Pancreas (tissue), 10 donors: Measurements from ENCODE around the gene DMAC2L. TPM values are rescaled to one million over a fixed set of nuclear protein-coding genes. Genes with fewer than 3 reads are reported as not detected.

Source experiments
- ATAC-seq, 4 donors: fragments of 200-7000 bp; cut with Tn5 transposase; one replicate each; pipeline versions ENCODE4 v1.8.0 to v1.9.1; 2020; ENCODE audit warnings: mild to moderate bottlenecking in 4 of 4, moderate library complexity in 4 of 4
- DNase-seq, 6 donors: peaks; one replicate each; pipeline ENCODE4 v3.0.0-alpha.2; 2020
- FAIRE-seq: peaks from 2 replicates; lab custom pipeline; 2012; peaks lifted over from hg19 to GRCh38; lab: Jason Lieb, UNC
- H3K27ac ChIP-seq, 4 donors: fragments of 200-600 bp; sonication (generic); 1 replicate in 3 of 4; 2 replicates in 1 of 4; pipeline versions ENCODE4 v1.5.0 to v1.8.0; 2020
- H3K27me3 ChIP-seq, 4 donors: fragments of 200-600 bp; one replicate each; pipeline ENCODE4 v1.8.0; 2021
- H3K36me3 ChIP-seq, 3 donors: fragments of 200-600 bp; sonication (generic) in 1 of 3; one replicate each; pipeline versions ENCODE4 v1.5.0 to v1.8.0; 2020 to 2021
- H3K4me1 ChIP-seq, 3 donors: fragments of 200-600 bp; one replicate each; pipeline ENCODE4 v1.8.0; 2021
- H3K4me3 ChIP-seq, 4 donors: fragments of 200-600 bp; sonication (generic) in 2 of 4; one replicate each; pipeline versions ENCODE4 v1.5.0 to v1.8.0; 2020 to 2021
- H3K9me3 ChIP-seq, 4 donors: fragments of 200-600 bp; one replicate each; pipeline ENCODE4 v1.8.0; 2021
- WGBS, 2 donors: extraction: QIAGEN DNeasy Blood & Tissue Kit; methylation state at CpG; one replicate each; pipeline ENCODE4 v1.1.7; 2013; 5-methylcytosine and 5-hydroxymethylcytosine counted together
- intact Hi-C, 3 donors: fragments of 100-400 bp; cut with DNase I; formaldehyde crosslinking; loops; one replicate each; pipeline versions ENCODE4 v1.11.1 to v1.14.2; 2022
- polyA plus RNA-seq, 2 donors: library from polyadenylated mRNA; stranded (reverse); fragments of 200-250 nt; gene quantifications; one replicate each; pipeline ENCODE4 v1.2.3, GENCODE V29; 2013
- total RNA-seq, 6 donors: library from RNA; stranded (reverse); fragmentation: NEBNext Ultra II Directional in 4 of 6; extraction: Animal tissue kit (Norgen Biotek cat#: 25700) in 4 of 6; gene quantifications; one replicate each; pipeline versions ENCODE4 v1.2.1 to v1.2.4, GENCODE V29; 2021 to 2023
- TF ChIP-seq, protein P1 (sequence below), 4 donors: fragments of 200-600 bp; sonication (generic) in 3 of 4; IDR thresholded peaks; one replicate each; pipeline versions ENCODE4 v1.5.0 to v1.8.0; 2021; ENCODE audit warnings: antibody characterized with exemption in 4 of 4
- donor health status: healthy with polysubstance abuse.
- donor health status: DM: no; HTN: no; CAD: no; lungs with moderate emphysema.
- donor health status: DM: no; HTN: no; CAD: no.
- donor health status: control.
- donor health status: control.
- donor health status: Bipolar disorder and iron deficiency.
- donor health status: DM: yes; HTN: yes; CAD: no.
- donor health status: DM: no; HTN: no; CAD: no.
- donor health status: DM: no; HTN: no; CAD: no.
- donor health status: DM: yes; HTN: yes; CAD: no.

DMAC2L gene
- total and polyA plus RNA-seq, 8 donors: 8.3 to 17.7 (median 9.9) TPM

DNA sequence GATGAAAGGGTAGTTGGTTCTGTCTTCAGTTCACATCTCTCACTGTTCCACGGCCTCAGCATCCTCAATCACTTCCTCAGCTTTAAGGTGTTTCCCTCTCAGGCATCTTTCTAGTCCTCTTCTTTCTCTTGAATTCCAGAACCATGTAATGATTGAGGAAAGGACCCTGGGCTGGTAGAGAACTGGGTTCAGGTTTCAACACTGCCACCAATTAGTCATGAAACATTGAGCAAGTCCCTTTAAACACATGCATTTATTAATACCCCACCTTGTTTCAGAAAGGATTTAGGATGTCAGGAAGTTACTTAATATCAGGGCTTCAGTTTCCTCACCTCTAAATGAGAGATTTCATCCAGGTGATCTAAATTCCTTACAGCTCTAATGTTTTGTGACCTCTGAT is 7.2 kb downstream of the DMAC2L start:
- Histone ChIP-seq H3K4me1 (peaks cover 0 to 7% (median 6%) of the 10 kb centered on the region in 3 donors), H3K27me3 (no peaks in the 10 kb centered on the region), H3K36me3 (no peaks in the 10 kb centered on the region), H3K4me3 (no peak overlapping the region), H3K27ac (no peak overlapping the region), H3K9me3 (no peaks in the 10 kb centered on the region)
- intact Hi-C loops: loop anchor here in 1 of 3 donors (10.0 kb wide), 1 partner anchor 456 kb away; no protein-coding TSS in a partner anchor
- TF ChIP-seq, protein P1, sequence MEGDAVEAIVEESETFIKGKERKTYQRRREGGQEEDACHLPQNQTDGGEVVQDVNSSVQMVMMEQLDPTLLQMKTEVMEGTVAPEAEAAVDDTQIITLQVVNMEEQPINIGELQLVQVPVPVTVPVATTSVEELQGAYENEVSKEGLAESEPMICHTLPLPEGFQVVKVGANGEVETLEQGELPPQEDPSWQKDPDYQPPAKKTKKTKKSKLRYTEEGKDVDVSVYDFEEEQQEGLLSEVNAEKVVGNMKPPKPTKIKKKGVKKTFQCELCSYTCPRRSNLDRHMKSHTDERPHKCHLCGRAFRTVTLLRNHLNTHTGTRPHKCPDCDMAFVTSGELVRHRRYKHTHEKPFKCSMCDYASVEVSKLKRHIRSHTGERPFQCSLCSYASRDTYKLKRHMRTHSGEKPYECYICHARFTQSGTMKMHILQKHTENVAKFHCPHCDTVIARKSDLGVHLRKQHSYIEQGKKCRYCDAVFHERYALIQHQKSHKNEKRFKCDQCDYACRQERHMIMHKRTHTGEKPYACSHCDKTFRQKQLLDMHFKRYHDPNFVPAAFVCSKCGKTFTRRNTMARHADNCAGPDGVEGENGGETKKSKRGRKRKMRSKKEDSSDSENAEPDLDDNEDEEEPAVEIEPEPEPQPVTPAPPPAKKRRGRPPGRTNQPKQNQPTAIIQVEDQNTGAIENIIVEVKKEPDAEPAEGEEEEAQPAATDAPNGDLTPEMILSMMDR (IDR thresholded peaks at IDR 0.05): no peak
- ATAC-seq: no peak
- no peak for FAIRE-seq
- DNase-seq: no peak
- WGBS, 2 donors: 66 to 77% methylated on average over 1 of the region's 1 CpG

DNA sequence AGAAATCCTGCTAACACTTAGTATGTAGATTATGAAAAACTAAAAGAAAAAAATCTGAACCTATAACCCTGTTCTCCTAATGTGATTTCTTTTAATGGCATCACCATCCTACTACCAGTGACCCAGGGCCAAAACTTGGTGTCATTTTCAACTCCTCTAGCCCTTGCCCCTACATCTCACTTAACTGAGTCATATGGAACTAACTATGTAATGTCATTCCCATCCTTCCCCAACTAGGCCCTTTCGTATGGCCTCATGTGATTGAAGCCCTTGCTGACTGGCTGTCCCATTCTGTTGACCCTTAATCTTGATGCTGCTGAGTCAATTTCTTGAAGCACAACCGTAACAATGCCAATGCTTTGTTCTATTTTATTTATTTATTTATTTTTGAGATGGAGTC is 7.6 kb downstream of the DMAC2L start:
- ATAC-seq (no peak), DNase-seq (no peak), FAIRE-seq (no peak)
- Histone ChIP-seq H3K27ac (no peak overlapping the region), H3K4me3 (no peak overlapping the region), H3K4me1 (peaks cover 0 to 7% (median 6%) of the 10 kb centered on the region in 3 donors), H3K9me3 (no peaks in the 10 kb centered on the region), H3K27me3 (no peaks in the 10 kb centered on the region), H3K36me3 (peaks cover 0 to 3% (median 0%) of the 10 kb centered on the region in 3 donors)
- 78 to 86% methylated on average over 2 of the region's 2 CpGs for WGBS, 2 donors
- TF ChIP-seq, protein P1 (IDR thresholded peaks at IDR 0.05): no peak
- intact Hi-C loops: loop anchor here in 2 of 3 donors (5.0 to 10.0 kb wide), 3 partner anchors 205 to 455 kb away; partner anchors contain the start of gene MAP4K5 (in 1 of the 2)

DNA sequence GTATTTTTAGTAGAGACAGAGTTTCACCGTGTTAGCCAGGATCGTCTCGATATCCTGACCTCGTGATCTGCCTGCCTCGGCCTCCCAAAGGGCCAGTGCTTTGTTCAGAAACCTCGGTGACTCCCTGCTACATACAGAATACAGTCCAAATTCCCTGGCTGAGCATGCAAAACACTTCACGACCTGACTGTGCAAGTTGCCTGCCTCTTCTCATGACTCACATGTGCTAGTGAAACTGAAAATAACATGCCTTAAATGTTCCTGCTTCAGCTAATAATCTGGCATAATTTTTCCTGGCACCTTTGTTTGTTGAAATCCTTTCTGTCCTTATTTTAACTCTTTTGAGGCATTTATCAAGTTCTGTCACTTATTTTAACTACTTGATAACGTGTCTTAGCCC is 8.2 kb downstream of the DMAC2L start:
- FAIRE-seq (no peak), ATAC-seq (peak in 3 of 4 donors; percentile 24 to 72 (median 31))

DNA sequence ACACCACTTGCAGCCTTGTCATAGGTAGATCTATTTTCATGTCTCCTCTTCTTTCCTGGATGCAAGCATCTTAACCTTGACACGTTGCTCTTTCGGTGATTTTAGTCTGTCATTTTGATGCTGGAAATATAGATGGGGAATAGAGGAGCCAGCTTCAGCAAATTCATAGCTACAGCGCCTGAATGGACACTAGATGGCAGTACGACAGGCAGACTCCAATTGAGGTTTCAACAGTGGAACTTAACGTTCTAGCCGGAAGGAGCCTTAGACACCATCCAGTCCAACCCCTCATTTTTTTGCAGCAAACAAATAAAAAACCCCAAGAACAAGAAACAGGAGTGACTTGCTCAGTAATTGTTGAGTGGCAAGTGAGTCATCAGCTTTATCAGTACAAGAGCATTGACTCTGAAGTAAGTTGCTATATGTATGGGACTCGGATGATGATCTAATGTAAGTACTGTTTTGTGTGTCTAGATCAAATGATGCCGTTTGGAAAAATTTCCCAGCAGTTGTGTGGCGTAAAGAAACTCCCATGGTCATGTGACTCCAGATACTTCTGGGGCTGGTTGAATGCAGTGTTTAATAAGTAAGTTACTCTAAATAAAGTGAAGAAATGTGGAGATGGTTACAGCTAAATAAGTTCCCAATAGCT is 9.0 kb downstream of the DMAC2L start:
- Histone ChIP-seq H3K9me3 (no peaks in the 10 kb centered on the region), H3K4me3 (peak overlapping the region in 1 of 4 donors; percentile 17), H3K36me3 (peaks cover 0 to 3% (median 0%) of the 10 kb centered on the region in 3 donors), H3K27ac (peak overlapping the region in 2 of 4 donors; percentile 62 to 75), H3K4me1 (peaks cover 0 to 7% (median 6%) of the 10 kb centered on the region in 3 donors), H3K27me3 (no peaks in the 10 kb centered on the region)
- 4 to 5% methylated on average over 9 of the region's 9 CpGs for WGBS, 2 donors
- DNase-seq: peak in 4 of 6 donors; percentile 30 to 72 (median 64)
- intact Hi-C loops: loop anchor here in 2 of 3 donors (5.0 to 10.0 kb wide), 2 partner anchors 204 to 211 kb away; partner anchors contain the start of gene MAP4K5 (in 1 of the 2)
- FAIRE-seq: peak; percentile 90
- peak; percentile 91 to 99 (median 96) for ATAC-seq
- TF ChIP-seq, protein P1 (IDR thresholded peaks at IDR 0.05): peak; percentile 57 to 75 (median 64)

More for the DNA sequence above, 8.2 kb downstream of the DMAC2L start:
- H3K4me1 ChIP-seq: peaks cover 0 to 7% (median 6%) of the 10 kb centered on the region in 3 donors
- intact Hi-C loops: loop anchor here in 2 of 3 donors (5.0 to 10.0 kb wide), 2 partner anchors 205 to 212 kb away; partner anchors contain the start of gene MAP4K5 (in 1 of the 2)
- WGBS, 2 donors: 80 to 87% methylated on average over 8 of the region's 8 CpGs
- no peak for DNase-seq
- TF ChIP-seq, protein P1 (IDR thresholded peaks at IDR 0.05): no peak
- no peaks in the 10 kb centered on the region for H3K27me3 ChIP-seq
- no peaks in the 10 kb centered on the region for H3K9me3 ChIP-seq
- no peak overlapping the region for H3K4me3 ChIP-seq
- peak overlapping the region in 1 of 4 donors; percentile 62 for H3K27ac ChIP-seq
- H3K36me3 ChIP-seq: peaks cover 0 to 3% (median 0%) of the 10 kb centered on the region in 3 donors
